ENCODE measurements around the gene FAM193A.
"Not testable (repeated sequence)": the region's sequence is repeated elsewhere in the genome, so short reads cannot be mapped to it uniquely, and the experiment has no call there.

FAM193A gene

DNA sequence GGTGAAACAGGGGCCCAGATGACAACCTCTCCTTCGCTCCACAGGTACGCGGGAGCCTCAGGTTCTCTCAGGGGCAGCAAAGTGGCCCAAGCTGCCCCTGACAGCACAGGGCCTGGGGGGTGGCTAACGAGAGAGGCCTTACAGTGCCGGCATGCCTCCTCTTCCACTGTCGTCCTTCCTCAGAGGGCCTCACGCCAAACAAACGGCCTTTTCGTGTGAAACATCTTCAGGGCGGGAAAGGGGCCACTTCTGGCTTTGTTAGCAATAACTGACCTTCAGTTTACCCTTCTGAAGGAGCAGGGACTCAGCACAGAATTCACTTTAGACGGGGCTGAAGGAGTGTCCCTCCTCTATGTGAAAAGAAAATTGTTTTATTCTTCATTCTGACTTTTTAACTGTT, 21.5 kb upstream of the FAM193A start:
- not testable (repeated sequence) for DNase-seq

DNA sequence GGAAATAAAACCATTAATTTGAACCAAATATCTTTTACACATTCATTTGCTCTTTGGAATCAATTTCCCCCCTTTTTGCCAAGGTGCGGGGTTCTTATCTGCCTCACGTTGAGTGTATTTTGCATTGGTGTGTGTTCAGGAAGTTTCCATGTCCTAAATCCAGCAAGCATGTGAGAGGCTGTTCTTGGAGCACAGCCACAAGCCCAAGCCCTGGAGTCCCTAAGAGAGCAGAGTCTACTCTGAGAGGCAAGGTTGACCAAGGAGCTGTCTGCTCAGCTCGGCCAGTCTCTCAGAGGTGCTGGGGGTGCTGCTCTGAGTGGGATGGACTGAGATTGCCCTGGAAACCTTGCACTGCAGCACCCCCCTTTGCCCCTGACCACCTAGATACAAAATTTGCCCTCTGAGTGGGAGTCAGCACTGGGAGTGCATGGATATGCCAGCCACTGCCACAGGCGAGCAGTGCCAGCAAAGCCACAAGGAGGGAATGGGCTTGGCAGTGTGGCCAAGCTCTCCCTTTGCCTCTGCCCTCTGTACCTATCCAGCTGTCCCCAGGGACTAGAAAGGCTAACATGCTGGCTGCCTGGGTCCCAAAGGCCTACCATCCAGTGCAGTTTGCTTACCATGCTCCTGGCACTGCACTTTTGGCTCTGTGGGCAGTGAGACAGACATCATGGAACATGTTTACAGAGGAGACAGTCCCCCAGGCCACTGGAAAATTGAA, 20.5 kb upstream of the FAM193A start:
- DNase-seq, result no peak

DNA sequence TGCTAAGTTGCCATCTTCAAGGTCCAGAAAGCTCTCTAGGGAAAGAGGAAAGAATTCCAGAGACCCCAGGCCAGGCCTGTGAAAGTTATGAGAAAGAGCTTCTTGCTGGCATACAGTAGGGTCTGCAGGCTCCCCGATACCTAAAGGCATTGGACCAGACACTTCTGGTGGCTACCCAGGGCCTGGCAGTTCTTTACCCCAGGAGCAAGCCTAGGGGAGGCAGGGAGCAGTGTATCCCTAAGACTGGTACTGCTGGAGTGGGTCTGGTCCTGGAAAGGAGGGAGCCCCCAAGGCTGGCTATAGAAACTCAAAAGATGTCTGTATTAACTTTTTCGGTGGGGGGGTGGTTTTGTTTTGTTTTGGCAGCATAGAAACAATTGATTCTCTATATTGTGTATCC, 19.8 kb upstream of the FAM193A start:
- no peak for DNase-seq

DNA sequence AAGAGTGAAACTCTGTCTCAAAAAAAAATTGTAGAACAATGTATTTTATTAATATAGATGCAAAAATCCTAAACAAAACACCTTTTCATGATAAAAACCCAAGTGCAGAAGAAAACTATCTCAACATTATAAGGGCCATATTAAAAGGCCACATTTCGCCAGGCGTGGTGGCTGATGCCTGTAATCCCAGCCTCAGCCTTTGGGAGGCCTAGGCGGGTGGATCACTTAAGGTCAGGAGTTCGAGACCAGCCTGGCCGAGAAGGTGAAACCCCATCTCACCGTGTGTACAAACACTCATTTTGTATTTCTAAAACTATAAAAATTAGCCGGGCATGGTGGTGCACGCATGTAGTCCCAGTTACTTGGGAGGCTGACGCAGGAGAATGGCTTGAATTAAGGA, 9.9 kb upstream of the FAM193A start:
- DNase-seq, result no peak

- DNase-seq, result no peak
Observed at GRCh38 chr4:2534904-2535375, 1.5 kb upstream of the FAM193A start.

GRCh38 chr4:2535376-2536192, 863 bp upstream of the FAM193A start:
- DNase-seq, result peak; percentile 37

GRCh38 chr4:2537011-2537830, 774 bp downstream of the FAM193A start:
- DNase-seq, result peak; percentile 42

GRCh38 chr4:2543580-2544191, 7.2 kb downstream of the FAM193A start:
- DNase-seq, result not testable (repeated sequence)

DNA sequence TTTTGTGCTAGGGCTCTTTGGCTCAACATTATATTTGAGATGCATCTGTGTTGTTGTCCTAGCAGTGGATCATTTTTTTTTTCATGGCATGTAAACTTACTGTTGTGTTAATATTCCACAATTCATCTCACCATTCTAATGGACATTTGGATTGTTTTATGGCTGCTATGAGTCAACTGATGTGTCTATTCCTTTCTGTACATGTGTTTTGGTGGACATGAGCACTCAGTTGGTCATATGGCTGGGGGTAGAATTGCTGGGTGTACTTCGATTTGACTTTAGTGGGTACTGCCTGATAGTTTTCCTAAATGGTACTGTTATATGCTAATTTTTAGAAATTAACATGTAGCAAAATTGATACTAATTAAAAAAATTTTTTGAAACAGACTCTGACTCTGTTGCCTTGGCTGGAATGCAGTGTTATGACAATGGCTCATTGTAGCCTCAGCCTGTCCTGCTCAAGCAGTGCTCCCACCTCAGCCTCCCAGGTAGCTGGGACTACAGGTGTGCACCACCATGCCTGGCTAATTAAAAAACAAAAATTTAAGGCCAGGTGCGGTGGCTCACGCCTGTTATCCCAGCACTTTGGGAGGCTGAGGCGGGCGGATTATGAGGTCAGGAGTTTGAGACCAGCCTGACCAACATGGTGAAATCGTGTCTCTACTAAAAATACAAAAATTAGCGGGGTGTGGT, 9.0 kb downstream of the FAM193A start:
- no peak for DNase-seq

- no peak for DNase-seq
Observed at GRCh38 chr4:2546286-2546823, 9.9 kb downstream of the FAM193A start.

DNA sequence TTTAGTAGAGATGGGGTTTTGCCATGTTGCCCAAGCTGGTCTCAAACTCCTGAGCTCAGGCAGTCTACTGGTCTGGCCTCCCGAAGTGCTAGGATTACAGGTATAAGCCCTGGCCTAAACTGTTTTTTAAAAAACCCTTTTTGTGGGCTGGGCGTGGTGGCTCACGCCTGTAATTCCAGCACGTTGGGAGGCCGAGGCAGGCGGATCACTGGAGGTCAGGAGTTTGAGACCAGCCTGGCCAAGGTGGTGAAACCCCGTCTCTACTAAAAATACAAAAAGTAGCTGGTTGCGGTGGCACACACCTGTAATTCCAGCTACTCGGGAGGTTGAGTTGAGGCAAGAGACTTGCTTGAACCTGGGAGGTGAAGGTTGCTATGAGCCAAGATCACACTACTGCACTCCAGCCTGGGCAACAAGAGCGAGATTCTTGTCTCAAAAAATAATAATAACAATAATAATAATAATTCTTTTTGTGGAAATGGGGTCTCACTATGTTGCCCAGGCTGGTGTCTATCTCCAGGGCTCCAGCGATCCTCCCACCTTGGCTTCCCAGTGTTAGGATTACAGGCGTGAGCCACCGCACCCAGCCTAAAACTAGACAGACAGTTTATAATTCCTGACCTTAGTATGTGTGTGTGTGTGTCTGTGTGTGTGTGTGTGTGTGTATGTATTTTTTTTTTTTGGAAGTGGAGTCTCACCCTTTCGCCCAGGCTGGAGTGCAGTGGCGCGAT, 10.7 kb downstream of the FAM193A start:
- not testable (repeated sequence) for DNase-seq

- DNase-seq, result no peak
Observed at GRCh38 chr4:2551118-2551517, 14.7 kb downstream of the FAM193A start.

GRCh38 chr4:2552806-2553205, 16.4 kb downstream of the FAM193A start:
- no peak for DNase-seq

DNA sequence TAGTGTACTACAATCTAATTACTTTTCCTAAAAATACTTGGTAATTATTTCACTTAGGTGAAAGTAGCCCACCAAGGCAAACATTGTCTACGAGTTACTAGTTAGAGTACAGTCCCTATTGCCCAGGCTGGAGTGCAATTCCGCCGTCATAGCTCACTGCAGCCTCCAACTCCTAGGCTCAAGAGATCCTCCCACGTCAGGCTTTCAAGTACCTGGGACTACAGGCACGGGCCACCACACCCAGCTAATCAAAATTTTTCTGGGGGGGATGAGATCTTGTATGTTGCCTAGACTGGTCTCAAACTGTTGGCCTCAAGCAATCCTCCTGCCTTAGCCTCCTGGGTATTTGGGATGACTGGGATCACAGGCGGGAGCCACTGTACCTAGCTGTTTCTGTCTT, 21.9 kb downstream of the FAM193A start:
- no peak for DNase-seq

DNA sequence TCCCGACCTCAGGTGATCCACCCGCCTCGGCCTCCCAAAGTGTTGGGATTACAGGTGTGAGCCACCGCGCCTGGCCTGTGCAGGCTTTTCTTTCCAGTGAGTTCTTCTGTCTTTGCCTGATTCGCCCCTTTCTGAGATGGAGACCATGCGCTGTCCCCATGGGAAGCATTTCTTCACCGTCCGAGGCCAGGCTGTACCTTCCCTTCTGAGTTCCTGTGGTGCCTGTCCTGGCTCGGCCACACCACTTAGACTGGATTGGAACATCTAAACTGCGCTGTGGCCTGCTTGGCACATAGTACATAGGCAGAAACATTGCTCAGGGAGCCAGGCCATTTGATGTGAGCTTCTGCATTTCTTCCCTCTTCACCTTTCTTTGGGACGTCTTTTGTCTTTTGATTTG, 23.7 kb downstream of the FAM193A start:
- DNase-seq, result no peak

GRCh38 chr4:2565533-2565932, 29.1 kb downstream of the FAM193A start:
- DNase-seq, result no peak

- no peak for DNase-seq
Observed at GRCh38 chr4:2570036-2570435, 33.6 kb downstream of the FAM193A start.

GRCh38 chr4:2570551-2571222, 34.2 kb downstream of the FAM193A start:
- peak; percentile 55 for DNase-seq

DNA sequence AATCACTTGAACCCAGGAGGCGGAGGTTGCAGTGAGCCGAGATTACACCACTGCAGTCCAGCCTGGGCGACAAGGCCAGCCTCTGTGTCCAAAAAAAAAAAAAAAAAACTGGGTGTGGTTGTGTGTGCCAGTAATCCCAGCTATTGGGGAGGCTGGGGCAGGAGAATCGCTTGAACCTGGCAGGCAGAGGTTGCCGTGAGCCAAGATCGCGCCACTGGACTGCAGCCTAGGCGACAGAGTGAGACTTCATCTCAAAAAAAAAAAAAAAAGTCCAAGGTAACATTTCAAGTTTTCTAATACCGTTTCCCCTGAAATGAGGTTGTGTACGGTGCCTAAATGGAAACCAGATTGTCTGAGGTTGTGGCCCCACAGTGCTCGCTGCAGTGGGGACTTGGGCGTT, 35.6 kb downstream of the FAM193A start:
- no peak for DNase-seq

- DNase-seq, result no peak
Observed at GRCh38 chr4:2572866-2573265, 36.4 kb downstream of the FAM193A start.

- no peak for DNase-seq
Observed at GRCh38 chr4:2574009-2574408, 37.6 kb downstream of the FAM193A start.
